Peyer's patch (tissue), 4 donors: ENCODE results near the gene PTAR1.

Experiments used
- CTCF ChIP-seq, 6 experiments: fragments of 450-650 bp in 4 of 6; fragments of 200-600 bp in 2 of 6; sonication (generic) in 1 of 6; IDR thresholded peaks; one replicate each; pipeline ENCODE4 v1.5.1; 2017 to 2019; ENCODE audit warnings: antibody characterized with exemption in 6 of 6, mild to moderate bottlenecking in 3 of 6, moderate library complexity in 1 of 6
- POLR2A ChIP-seq, 2 donors: fragments of 450-650 bp; IDR thresholded peaks; one replicate each; pipeline ENCODE4 v1.5.1; 2017; ENCODE audit warnings: antibody characterized with exemption in 2 of 2, mild to moderate bottlenecking in 2 of 2, moderate library complexity in 2 of 2

GRCh38 chr9:69678843-69679538, 80.8 kb downstream of the PTAR1 start:
- no peak for TF ChIP-seq CTCF (IDR thresholded peaks at IDR 0.05)
- no peak for TF ChIP-seq POLR2A (IDR thresholded peaks at IDR 0.05)
